Activated CD8-positive, alpha-beta memory T cell treated with anti-CD3 and anti-CD28 coated beads, Interleukin-2, amount 50 U/mL, for 48 hours (primary cell): ENCODE results near the gene MAPRE3.

Source experiments
- DNase-seq: peaks from one replicate; pipeline ENCODE4 v3.0.0-alpha.2; 2020

MAPRE3 gene

GRCh38 chr2:26988058-26988860 is 17.8 kb downstream of the MAPRE3 start:
- DNase-seq: no peak

- no peak for DNase-seq
Measured at GRCh38 chr2:26989156-26989555, 18.7 kb downstream of the MAPRE3 start.

- DNase-seq: no peak
Measured at GRCh38 chr2:26991717-26992116, 21.3 kb downstream of the MAPRE3 start.

DNA sequence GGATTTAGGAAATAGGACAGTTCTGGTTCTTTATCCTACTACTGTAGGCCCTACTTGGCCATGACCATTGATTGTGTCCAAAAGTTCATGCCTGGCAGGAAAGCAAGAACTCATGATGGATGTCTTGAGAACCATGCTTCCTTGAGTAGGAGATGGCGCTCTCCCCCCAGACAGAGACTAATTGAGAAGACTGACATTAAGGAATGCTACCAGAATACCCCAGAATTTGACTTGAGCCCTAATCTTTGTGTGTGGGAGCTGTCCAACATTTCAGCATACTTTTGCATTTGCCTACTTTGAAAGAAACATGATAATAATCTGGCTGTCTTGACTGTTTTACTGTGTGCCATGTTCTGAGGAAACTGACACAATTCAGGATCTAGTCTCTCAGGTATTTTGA is 23.3 kb downstream of the MAPRE3 start:
- DNase-seq: no peak

- no peak for DNase-seq
Measured at GRCh38 chr2:26994983-26995382, 24.5 kb downstream of the MAPRE3 start.

- no peak for DNase-seq
Measured at GRCh38 chr2:26997394-26997793, 27.0 kb downstream of the MAPRE3 start.

- no peak for DNase-seq
Measured at GRCh38 chr2:26998323-26998722, 27.9 kb downstream of the MAPRE3 start.

DNA sequence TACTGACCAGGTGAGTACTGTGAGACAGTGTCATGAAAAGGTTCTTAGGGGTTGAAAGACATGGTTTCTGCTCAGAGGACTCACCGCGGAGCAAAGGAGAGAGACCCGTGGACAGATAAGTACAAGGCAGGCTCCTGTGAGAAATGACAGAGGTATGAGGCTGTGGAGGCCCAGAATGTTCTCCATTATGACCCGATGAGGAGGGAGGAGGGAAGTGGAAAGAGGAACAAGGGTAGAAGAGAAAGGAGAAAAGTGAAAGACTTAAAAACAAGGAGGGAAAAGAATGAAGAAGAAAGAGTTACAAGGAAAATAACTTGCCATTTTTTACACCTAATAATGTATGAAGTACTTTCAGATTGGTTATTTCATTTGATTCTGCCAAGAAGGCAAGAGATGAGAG is 29.8 kb downstream of the MAPRE3 start:
- no peak for DNase-seq

- no peak for DNase-seq
Measured at GRCh38 chr2:27000995-27001394, 30.6 kb downstream of the MAPRE3 start.

GRCh38 chr2:27001950-27002349 is 31.5 kb downstream of the MAPRE3 start:
- no peak for DNase-seq

DNA sequence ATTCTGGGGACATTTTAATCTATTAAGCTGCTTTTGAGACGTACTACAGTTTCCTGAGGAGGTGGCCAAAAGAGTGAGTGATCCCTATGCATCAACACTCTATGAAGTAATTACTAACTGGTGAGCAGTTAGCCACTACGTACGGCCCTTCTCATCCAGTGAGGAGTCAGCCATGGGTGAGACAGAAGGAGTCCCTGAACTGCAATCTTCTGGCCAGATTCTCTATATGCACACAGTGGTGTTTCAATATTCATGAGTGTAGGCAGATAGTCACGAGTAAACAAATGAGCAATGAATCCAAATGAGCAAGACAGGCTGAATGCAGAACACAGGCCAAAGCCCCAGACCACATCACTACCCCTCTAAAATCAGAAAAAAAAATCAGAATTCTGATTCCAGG is 32.6 kb downstream of the MAPRE3 start:
- DNase-seq: no peak

- no peak for DNase-seq
Measured at GRCh38 chr2:27003857-27004256, 33.4 kb downstream of the MAPRE3 start.

- peak; percentile 10 for DNase-seq
Measured at GRCh38 chr2:27006602-27007415, 36.4 kb downstream of the MAPRE3 start.

GRCh38 chr2:27007416-27008374 is 37.3 kb downstream of the MAPRE3 start:
- DNase-seq: no peak

DNA sequence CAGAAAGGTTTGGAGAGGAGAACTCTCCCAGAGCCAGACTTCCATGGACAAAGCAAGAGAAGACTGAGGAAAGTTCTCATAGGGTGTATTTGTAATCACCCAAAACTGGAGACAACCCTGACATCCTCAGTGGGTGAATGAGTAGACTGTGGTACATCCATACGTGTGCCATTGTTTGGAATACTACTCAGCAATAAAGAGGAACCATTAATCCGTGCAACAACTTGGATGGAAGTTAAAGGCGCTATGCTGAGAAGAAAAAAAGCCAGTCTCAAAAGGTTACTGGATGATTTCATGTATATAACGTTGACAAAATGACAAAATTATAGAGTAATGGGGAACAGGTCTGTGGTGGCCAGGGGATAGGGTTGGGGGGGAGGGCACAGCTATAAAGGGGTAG is 38.2 kb downstream of the MAPRE3 start:
- no peak for DNase-seq

DNA sequence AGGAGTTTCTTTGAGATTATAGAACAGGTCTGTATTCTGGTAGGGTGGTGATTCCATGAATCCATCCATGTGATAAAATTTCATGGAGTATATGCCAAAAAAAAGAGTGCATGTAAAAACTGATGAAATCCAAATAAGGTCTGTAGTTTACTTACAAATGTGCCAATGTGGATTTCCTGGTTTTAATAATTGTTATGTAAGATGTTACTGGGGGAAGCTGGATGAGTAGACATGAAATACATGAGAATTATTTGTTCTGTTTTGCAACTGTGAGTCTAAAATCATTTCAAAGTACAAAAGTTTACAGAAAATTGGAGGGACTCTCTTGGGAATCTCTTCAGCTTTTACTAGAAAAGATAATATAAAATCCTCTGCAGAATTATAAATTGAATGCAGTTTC is 38.6 kb downstream of the MAPRE3 start:
- no peak for DNase-seq

DNA sequence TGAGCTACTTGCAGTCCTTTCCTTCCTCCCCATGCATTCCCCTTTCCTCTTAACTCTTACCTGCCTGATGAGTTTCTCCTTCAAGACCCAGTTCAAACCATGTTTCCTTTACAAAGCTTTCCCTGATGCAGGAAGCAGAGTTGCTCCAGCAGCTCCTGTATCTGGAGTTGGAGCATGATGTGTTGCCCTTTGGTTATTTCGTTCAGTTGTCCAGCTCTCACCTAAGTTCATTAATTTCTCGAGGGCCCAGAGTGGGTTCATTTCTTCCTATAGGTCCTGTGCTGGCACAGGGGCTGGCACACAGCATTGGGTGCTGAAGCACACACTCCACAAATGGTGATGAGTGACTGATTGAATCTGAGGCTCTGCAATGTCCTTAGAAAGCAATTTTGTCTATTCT is 39.3 kb downstream of the MAPRE3 start:
- DNase-seq: peak; percentile 20

DNA sequence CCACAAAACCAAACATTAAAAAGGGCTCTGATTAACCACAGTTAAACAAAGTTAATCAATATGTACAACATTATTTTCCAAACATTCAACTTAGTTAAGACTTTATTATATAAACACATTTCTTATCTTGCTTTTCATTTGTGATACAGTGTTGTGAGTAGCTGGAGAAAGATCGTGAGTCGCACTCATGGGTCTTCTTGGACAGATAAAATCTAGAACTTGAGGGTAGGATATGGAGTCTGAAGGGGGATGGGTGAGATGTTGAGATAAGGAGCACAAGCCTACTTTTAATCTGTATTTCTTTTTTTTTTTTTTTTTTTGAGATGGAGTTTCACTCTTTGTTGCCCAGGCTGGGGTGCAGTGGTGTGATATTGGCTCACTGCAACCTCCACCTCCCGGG is 39.7 kb downstream of the MAPRE3 start:
- DNase-seq: peak; percentile 18

- no peak for DNase-seq
Measured at GRCh38 chr2:27013738-27014137, 43.3 kb downstream of the MAPRE3 start.

GRCh38 chr2:27014771-27015433 is 44.5 kb downstream of the MAPRE3 start:
- DNase-seq: peak; percentile 42

DNA sequence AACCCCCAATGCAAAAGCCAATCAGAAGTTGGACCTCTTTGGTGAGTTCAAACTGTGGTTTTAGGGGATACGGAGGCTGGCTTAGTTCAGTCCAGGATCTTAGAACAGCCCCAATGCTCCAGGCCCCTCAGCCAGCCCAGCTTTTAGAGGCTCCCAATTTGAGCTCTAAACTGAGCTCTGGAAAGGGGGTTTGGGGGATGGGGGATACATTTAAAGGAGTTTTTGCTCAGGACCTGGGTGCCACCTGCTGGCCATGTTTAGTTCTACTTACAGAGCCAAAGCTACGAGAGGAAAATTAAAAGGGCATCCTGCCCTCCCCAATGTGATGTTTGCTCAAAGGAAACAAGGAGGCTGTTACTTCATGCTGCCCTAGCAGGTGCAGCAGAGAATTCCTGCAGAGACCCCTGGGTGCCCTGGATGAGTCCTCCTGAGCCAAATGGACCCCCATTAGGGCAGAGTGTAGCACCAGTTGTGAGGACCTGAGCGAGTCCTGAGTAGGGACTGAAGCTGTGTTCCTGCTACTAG is 46.4 kb downstream of the MAPRE3 start:
- peak; percentile 60 for DNase-seq

GRCh38 chr2:27018142-27018541 is 47.7 kb downstream of the MAPRE3 start:
- peak; percentile 40 for DNase-seq
